HG03064 (cell line): Measurements from ENCODE around the gene UPF3A.
"Not testable (repeated sequence)": the region's sequence is repeated elsewhere in the genome, so short reads cannot be mapped to it uniquely, and the experiment has no call there.

Experiments used
- ATAC-seq: cut with Tn5 transposase; IDR thresholded peaks from one replicate; pipeline ENCODE4 v1.9.1; 2021; ENCODE audit warnings: low read depth; ENCODE audit not compliant: unreplicated experiment

UPF3A gene, protein sequence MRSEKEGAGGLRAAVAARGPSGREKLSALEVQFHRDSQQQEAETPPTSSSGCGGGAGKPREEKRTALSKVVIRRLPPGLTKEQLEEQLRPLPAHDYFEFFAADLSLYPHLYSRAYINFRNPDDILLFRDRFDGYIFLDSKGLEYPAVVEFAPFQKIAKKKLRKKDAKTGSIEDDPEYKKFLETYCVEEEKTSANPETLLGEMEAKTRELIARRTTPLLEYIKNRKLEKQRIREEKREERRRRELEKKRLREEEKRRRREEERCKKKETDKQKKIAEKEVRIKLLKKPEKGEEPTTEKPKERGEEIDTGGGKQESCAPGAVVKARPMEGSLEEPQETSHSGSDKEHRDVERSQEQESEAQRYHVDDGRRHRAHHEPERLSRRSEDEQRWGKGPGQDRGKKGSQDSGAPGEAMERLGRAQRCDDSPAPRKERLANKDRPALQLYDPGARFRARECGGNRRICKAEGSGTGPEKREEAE

DNA sequence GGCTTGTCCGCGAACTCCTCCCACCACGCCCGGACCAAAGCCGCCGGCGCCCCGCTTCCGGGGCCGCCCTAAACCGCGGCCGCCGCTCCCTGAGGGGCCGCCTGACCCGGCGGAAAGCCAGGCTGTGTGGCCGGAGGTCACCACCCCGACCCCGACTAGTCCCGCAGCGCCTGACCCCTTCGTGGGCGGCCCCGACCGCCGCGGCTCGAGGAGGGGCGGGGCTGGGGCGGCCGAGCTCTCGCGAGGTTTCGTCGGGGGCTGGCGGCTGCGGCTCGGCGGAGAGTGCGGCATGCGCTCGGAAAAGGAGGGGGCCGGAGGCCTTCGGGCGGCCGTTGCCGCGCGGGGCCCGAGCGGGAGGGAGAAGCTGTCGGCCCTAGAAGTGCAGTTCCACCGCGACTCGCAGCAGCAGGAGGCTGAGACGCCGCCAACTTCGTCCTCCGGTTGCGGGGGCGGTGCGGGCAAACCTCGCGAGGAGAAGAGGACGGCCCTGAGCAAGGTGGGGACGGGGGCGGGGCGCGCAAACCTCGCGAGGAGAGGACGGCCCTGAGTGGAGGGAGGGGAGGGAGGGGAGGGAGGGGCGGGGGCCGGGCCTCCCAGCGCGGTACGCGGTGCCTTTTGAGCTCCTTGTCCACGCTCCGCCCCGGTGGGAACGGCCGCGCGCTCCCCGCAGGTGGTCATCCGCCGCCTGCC, at the start of gene UPF3A:
TSS of gene UPF3A (plus strand) at position 251 of the 690 bp plus-strand sequence. CDS start at position 290, 39 bp downstream.
- ATAC-seq, result peak; percentile 61

- no peak for ATAC-seq
Observed at GRCh38 chr13:114231886-114232285, 49.5 kb upstream of the UPF3A start.

- no peak for ATAC-seq
Observed at GRCh38 chr13:114234266-114234644, 47.1 kb upstream of the UPF3A start.

- peak; percentile 84 for ATAC-seq
Observed at GRCh38 chr13:114234645-114235421, 46.6 kb upstream of the UPF3A start, which contains the start of gene CDC16. Gene CDC16, plus strand, starts transcription at chr13:114234897. Its CDS starts 188 bp downstream, at chr13:114235085.

DNA sequence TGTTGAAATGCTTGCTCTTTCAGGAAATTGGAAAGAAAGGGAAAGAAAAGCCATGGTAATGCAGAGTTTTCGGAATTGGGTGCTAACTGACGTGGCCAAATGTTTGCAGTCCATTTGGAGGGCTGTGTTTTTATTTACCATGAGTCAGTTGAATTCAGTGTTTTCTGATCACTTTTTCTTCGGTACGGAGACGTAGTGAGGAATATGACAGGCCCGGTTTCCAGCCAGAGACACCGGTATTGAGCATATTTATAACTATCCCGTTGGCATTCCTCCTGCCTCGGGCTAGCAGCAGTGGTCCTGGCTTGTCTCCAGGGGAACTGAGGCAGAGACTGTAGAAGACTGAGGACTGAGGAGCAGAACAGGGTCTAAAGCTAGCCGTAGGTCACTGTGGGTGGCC, 45.7 kb upstream of the UPF3A start:
- no peak for ATAC-seq

DNA sequence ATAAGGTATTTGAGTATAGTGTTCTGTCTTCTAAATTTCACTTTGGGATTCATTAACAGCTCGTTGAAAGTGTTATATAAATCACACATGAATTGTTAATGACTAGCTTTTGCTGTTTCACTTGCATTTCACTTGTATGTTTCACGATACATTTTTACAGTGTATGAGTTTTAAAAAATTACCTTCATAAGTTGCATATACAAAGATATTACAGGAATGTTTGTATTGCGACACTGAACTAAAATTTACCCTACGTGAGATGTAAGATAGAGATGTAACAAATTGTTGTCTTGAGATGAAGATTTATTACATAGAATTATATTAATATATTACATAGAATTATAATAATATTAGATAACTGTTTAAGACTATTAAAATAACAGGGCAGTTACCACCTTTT, 45.2 kb upstream of the UPF3A start:
- no peak for ATAC-seq

DNA sequence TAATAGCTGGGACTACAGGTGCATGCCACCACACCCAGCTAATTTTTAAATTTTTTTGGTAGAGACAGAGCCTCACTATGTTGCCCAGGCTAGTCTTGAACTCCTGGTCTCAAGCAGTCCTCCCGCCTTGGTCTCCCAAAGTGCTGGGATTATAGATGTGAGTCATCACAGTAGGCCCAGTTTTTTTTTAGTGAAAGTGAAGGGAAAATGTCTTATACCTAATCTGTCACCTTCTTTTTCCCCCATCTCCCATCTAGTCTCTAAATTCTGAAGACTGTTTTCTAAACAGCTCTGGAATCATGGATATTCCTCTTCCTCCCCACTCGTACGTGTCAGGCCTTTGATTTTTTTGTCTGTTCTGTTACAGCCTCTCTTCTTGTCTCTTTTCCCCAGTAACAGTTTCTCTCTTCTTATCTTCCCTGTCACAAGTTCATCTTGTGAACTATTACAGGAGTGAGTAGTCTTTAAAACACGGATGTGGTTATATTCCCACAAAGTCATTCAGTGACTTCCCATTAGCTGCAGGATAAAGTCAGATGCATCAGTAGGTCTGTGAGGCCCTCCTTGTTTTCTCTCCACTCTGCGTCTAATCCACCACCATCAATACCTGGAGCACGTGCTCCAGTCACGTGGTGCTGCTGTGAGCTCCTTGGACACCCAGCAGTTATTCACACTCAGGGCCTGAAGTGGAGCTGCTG, 43.8 kb upstream of the UPF3A start:
- ATAC-seq, result no peak

DNA sequence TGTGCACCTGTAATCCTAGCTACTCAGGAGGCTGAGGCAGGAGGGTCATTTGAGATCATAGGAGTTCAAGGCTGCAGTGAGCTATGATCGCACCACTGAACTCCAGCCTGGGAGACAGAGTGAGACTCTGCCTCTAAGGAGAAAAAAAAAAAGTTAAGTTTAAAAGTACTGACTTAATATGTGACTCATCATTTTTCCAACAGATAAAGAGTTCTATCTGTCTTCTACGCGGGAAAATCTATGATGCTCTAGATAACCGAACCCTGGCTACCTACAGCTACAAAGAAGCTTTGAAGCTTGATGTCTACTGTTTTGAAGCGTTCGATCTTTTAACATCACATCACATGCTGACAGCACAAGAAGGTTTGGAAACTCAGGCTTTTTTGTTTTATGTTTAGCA, 39.5 kb upstream of the UPF3A start:
- ATAC-seq, result no peak

DNA sequence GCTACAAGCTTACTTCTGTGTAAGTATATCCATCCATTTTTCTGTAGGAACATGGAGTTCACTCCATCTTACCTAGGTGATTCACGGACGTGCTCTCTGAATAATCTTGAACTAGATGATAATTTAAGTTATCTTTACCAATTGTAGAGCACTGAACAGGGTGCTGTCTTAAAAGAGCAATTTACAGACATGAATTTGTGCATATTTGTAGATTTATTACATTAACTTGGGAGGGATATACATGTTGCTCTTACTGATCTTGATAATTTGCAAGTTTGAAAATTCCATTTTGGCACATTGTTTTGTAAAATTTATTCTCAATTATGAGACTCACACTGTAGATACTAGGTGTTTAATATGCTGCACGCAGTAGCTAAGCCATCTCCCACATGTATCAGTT, 37.4 kb upstream of the UPF3A start:
- no peak for ATAC-seq

DNA sequence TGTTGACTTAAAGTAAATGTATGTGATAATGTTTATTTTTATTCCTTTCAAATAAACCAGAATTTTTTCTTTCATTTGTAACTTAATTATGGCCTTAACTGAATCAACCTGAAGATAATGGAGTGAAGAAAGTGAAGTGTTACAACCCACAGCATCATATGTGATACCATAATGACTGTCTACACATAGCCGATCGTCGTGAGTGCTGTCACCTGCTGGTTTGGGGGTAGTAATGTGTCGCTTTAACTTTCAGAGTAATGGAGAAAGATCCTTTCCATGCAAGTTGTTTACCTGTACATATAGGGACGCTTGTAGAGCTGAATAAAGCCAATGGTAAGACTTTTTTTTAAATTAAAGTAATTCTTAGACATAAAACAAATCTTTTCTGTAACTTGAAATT, 36.8 kb upstream of the UPF3A start:
- no peak for ATAC-seq

DNA sequence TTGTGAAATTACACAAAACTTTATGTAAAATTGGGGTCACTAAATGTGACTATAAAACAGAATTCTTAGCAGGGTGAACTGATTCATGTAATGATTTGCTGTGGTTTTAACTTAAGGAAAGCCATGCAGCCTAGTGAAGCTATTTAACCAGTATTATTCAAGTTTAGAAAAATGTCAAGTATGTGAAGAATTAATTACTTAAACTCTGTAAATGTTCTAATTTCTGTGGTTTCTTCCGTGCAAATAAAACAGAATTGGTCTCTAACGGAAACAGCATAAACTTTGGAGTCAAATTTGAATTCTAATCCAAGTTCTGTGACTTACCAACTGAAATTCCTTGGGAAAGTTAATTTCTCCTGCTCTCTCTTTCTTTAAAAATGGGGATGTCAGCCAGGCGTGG, 33.4 kb upstream of the UPF3A start:
- no peak for ATAC-seq

DNA sequence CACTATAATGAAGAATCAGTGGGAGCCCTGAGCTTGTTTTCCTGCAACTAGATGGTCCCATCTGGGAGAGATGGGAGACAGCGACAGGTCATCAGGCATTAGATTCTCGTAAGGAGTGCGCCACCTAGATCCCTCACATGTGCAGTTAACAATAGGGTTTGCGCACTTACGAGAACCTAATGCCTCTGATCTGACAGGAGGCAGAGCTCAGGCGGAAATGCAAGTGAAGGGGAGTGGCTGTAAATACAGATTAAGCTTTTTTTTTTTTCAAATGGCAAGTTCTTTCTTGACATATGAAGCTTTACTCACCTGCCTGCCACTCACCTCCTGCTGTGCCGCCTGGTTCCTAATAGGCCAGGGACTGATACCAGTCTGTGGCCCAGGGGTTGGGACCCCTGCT, 32.3 kb upstream of the UPF3A start:
- ATAC-seq, result no peak

GRCh38 chr13:114251639-114252440, 29.6 kb upstream of the UPF3A start:
- not testable (repeated sequence) for ATAC-seq

DNA sequence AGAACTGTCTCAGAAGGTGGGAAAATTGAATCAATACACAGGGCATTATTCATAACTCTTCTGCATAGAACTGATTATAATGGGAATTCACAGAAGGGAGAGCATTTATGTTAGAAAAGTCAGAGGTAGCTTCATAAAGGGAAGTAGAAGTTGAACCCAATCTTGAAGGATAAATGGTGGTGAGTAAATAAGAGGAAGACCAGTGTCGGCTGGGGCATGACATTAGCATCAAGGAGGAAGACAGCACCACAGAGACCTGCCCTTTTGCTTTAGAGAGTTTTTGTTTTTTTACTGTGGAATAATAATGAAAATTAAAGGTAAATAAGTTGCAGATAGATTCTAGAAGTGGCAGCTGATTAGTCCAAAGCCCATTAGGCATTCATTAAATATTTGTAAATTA, 24.9 kb upstream of the UPF3A start:
- no peak for ATAC-seq

- ATAC-seq, result no peak
Observed at GRCh38 chr13:114257014-114257413, 24.4 kb upstream of the UPF3A start.

DNA sequence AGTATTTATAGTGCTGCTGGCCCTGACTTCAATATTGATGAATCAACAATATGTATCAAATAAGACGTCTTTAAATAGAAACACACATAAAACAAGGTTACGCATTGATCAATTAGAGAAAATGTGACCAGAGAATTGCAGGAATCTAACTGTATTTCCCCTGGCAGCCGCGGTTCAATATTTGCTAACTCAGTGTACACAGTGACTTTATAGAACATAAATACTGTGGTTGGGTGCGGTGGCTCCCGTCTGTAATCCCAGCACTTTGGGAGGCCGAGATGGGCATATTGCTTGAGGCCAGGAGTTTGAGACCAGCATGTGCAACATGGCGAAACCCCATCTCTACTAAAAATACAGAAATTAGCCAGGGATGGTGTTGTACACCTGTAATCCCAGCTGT, 22.8 kb upstream of the UPF3A start:
- no peak for ATAC-seq

- no peak for ATAC-seq
Observed at GRCh38 chr13:114259374-114259773, 22.0 kb upstream of the UPF3A start.

DNA sequence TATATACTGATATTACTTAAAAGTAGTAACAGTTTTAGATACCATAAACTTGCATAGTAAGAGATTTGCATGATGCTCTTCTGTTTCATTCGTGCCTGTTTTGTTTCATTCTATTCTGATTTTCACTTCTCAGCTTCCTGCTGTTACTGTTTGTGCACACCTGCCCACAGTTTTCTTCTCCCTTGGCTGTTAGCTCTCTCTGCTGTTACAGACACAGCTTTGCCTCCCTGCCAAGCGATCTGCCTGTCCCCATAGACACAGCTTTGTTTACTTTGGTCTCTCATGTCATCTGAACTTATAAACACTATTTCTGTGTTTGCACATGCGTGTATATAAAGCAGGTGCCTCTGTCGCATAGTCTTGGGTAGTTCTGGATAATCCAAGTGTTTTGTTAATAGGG, 21.4 kb upstream of the UPF3A start:
- no peak for ATAC-seq

DNA sequence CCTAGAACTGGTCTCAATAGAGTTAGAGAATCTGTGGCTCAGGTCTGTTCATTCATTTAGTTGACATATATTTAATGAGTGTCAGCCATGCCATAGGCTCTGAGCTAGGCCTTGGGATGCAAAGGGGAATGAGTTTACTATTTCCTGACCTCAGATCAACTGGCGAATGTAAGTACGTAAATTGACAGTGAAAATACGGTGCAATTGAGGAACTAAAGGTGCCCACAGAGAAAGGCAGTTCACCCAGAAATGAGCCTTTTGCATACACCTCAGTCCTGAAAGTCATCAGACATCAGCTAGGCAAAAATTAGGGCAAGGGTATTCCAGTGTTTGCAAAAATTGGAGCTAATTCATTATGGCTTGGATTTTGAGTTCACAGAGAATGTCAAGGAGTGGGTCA, 20.6 kb upstream of the UPF3A start:
- ATAC-seq, result no peak
